Bronchial epithelial cell (primary cell): ENCODE data around the gene ARL6IP1. TPM values are rescaled to one million over a fixed set of nuclear protein-coding genes. Genes with fewer than 3 reads are reported as not detected.
A peak's percentile ranks its signal among the peaks of the same experiment; 100 is the strongest.

Experiments used
- DNase-seq: peaks from one replicate; pipeline ENCODE4 v3.0.0-alpha.2; 2010; ENCODE audit warnings: low read depth
- FAIRE-seq: peaks from 2 replicates; lab custom pipeline; 2011; peaks lifted over from hg19 to GRCh38; lab: Jason Lieb, UNC
- H3K27me3 ChIP-seq: 2 replicates; pipeline ENCODE4 v1.5.1; 2011; ENCODE audit warnings: low read length; ENCODE audit not compliant: control insufficient read depth, insufficient read depth
- H3K36me3 ChIP-seq: 2 replicates; pipeline ENCODE4 v1.5.1; 2011; ENCODE audit warnings: low read length; ENCODE audit not compliant: control insufficient read depth, insufficient read depth
- H3K4me3 ChIP-seq: 2 replicates; pipeline ENCODE4 v1.5.1; 2011; ENCODE audit warnings: mild to moderate bottlenecking, low read depth, low read length, control low read depth
- total RNA-seq: library from RNA; depleted of rRNA; stranded (reverse); fragments of >200 nt; gene quantifications from 2 replicates; pipeline ENCODE4 v1.2.1, GENCODE V29; 2014
- TF ChIP-seq, protein P1 (sequence below): IDR thresholded peaks from 2 replicates; pipeline ENCODE4 v1.5.1; 2011; ENCODE audit warnings: mild to moderate bottlenecking, moderate library complexity, low read length, control low read depth, inconsistent platforms; ENCODE audit not compliant: insufficient read depth, severe bottlenecking

ARL6IP1 gene
- total RNA-seq, 1 donor from 2014 or later, result 375 TPM

DNA sequence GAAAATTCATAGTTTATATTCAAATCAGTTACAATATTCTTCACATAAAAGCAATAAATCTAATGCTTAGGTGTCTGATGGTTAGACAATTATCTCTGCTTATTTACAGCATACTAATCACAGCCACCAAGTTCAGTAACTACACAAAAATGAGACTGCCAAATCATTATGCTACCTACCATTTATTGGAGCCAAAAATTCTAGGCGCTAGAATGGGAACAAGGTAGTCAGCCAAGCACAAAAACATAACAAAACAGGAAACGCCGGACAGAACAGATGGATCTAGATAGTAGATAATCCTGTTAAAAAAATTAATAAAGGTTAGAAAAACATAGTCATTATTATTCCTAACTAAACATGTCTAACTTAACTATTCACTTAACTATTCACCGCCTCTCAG, 3.6 kb downstream of the ARL6IP1 start:
- Histone ChIP-seq H3K27me3 (no peaks in the 10 kb centered on the region), H3K4me3 (no peak overlapping the region), H3K36me3 (peaks cover 7% of the 10 kb centered on the region)
- DNase-seq (no peak), FAIRE-seq (no peak)
- TF ChIP-seq, protein P1, sequence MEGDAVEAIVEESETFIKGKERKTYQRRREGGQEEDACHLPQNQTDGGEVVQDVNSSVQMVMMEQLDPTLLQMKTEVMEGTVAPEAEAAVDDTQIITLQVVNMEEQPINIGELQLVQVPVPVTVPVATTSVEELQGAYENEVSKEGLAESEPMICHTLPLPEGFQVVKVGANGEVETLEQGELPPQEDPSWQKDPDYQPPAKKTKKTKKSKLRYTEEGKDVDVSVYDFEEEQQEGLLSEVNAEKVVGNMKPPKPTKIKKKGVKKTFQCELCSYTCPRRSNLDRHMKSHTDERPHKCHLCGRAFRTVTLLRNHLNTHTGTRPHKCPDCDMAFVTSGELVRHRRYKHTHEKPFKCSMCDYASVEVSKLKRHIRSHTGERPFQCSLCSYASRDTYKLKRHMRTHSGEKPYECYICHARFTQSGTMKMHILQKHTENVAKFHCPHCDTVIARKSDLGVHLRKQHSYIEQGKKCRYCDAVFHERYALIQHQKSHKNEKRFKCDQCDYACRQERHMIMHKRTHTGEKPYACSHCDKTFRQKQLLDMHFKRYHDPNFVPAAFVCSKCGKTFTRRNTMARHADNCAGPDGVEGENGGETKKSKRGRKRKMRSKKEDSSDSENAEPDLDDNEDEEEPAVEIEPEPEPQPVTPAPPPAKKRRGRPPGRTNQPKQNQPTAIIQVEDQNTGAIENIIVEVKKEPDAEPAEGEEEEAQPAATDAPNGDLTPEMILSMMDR, result no peak

DNA sequence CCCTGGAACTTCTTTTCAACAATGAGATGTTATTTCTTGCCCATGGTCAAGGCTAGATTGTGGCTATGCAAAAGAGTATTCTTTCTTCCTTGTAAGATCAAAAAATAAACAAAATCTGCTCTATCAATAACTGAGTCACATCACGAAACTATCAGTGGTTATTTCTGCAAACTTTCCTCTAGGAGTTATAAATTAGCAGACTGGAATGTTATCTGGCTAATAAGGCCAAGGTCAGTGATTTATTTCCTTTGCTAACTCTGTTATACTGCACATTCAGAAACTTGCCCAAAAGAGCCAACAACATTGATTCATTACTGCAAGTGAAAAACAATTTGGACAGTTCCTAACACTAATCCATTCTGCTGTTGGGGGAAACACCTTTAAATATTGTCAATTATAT, 5.0 kb downstream of the ARL6IP1 start:
- Histone ChIP-seq H3K36me3 (peaks cover 7% of the 10 kb centered on the region), H3K4me3 (no peak overlapping the region), H3K27me3 (no peaks in the 10 kb centered on the region)
- FAIRE-seq, result no peak
- TF ChIP-seq, protein P1, result no peak
- DNase-seq, result no peak

DNA sequence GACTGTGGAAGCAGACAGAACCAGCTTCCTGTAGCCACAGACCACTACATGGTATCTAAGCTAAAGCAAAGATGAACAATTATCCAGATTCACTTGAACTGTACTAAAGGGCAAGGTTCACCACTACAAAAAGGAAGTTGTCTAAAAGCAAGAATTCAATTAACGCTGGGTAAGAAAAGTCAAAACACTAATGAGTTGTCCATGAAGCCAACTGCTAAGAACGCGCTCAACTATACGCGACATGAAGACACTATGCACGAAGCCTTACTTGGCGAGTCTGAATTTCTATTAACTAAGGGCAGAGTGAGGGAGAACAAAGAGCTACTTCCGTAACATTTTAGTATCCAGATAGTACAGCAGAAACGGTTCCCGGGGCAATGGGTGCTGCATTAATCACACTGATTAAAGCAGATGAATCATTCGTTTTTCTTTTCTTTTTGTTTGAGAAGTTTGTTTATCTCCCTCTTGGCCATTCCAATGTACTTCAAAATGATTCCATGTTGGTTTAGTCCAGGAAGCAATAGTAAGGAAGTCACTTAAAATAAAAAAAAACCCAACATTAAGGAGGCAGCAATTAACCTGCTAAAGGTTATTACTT, 8.4 kb downstream of the ARL6IP1 start:
- TF ChIP-seq, protein P1, result no peak
- FAIRE-seq (no peak), DNase-seq (peak; percentile 63)
- Histone ChIP-seq H3K27me3 (no peaks in the 10 kb centered on the region), H3K4me3 (no peak overlapping the region), H3K36me3 (peaks cover 13% of the 10 kb centered on the region)

DNA sequence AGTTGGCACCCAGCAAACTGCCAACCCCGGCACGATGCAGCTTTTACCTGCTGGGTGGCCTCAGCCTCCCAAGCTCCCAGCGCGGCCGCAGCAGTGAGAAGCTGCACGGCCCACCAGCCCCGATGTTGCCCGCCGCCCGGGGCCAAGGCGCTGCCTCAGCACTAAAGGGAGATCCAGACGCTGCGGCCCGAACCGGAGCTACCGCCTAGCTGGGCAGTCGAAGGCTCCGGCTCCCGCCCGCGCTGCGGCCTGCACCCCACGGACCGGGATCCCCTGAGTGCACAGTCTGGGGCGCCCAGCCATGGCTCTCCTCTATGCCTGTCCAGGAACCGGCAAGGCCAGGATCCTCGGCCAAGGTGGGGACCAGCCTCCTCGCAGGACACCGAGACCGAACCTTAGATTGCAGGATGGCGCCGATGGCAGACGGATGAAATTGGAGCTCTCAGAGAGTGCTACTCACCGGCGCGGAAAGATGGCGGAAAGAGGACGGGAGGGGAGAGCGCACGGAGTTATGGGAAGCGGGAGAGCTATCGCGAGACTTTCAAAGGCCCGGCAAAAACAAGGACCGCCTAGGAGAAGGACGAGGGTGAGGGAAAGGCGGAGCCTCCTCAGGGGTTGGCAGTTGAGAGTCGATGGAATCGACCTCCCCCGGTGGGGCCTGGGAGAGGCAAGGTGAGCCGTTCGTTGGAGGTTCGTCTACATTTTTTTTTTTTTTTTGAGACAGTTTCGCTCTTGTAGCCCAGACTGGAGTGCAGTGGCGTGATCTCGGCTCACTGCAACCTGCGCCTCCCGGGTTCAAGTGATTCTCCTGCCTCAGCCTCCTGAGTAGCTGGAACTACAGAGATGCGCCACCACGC, 11.3 kb downstream of the ARL6IP1 start, which contains the start of gene RPS15A:
Gene RPS15A (minus strand): TSS at position 485 of the 857 bp plus-strand sequence. CDS start 1,221 bp downstream, outside the sequence.
- FAIRE-seq (no peak), DNase-seq (peak; percentile 93)
- peak within 1 kb of the TSS; percentile 84 for H3K4me3 ChIP-seq
- H3K27me3 ChIP-seq, result no peaks in the 10 kb centered on the region
- peaks cover 23% of the 10 kb centered on the region for H3K36me3 ChIP-seq
- TF ChIP-seq, protein P1, result no peak

DNA sequence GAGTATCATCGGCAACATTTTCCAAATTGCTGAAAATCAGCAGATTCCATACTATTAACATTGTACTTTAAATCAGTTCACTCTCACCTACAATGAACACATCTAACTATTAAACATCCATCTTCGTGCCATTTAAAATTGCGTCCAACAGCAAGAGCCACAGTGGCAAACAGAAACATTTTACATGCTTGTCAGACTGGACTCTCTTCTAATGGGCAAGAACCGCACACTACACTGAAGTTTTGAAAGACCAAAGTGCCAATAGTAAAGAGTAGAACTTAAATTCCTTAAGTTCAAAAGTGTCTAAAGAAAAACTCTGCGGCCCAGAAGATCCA, 11.9 kb downstream of the ARL6IP1 start:
- Histone ChIP-seq H3K27me3 (no peaks in the 10 kb centered on the region), H3K4me3 (peak overlapping the region; percentile 84), H3K36me3 (peaks cover 22% of the 10 kb centered on the region)
- no peak for DNase-seq
- no peak for FAIRE-seq
- TF ChIP-seq, protein P1, result no peak
